Epithelial cell of esophagus (primary cell): Measurements from ENCODE around the gene IRAG1.

Experiments used
- DNase-seq: peaks from one replicate; pipeline ENCODE4 v3.0.0; 2010; ENCODE audit warnings: low read depth
- H3K4me3 ChIP-seq: 2 replicates; pipeline ENCODE4 v1.5.1; 2011; ENCODE audit warnings: mild to moderate bottlenecking, low read length, control low read depth
- TF ChIP-seq, protein P1 (sequence below): IDR thresholded peaks from 2 replicates; pipeline ENCODE4 v1.5.1; 2011; ENCODE audit warnings: low read depth, mild to moderate bottlenecking, low read length, control low read depth, inconsistent platforms; ENCODE audit not compliant: insufficient read depth; ENCODE audit errors: missing control alignments

The IRAG1 gene

GRCh38 chr11:10701982-10702381 is 8.4 kb upstream of the IRAG1 start:
- TF ChIP-seq, protein P1, sequence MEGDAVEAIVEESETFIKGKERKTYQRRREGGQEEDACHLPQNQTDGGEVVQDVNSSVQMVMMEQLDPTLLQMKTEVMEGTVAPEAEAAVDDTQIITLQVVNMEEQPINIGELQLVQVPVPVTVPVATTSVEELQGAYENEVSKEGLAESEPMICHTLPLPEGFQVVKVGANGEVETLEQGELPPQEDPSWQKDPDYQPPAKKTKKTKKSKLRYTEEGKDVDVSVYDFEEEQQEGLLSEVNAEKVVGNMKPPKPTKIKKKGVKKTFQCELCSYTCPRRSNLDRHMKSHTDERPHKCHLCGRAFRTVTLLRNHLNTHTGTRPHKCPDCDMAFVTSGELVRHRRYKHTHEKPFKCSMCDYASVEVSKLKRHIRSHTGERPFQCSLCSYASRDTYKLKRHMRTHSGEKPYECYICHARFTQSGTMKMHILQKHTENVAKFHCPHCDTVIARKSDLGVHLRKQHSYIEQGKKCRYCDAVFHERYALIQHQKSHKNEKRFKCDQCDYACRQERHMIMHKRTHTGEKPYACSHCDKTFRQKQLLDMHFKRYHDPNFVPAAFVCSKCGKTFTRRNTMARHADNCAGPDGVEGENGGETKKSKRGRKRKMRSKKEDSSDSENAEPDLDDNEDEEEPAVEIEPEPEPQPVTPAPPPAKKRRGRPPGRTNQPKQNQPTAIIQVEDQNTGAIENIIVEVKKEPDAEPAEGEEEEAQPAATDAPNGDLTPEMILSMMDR = no peak
- DNase-seq = peak; percentile 13
- H3K4me3 ChIP-seq = no peak overlapping the region

DNA sequence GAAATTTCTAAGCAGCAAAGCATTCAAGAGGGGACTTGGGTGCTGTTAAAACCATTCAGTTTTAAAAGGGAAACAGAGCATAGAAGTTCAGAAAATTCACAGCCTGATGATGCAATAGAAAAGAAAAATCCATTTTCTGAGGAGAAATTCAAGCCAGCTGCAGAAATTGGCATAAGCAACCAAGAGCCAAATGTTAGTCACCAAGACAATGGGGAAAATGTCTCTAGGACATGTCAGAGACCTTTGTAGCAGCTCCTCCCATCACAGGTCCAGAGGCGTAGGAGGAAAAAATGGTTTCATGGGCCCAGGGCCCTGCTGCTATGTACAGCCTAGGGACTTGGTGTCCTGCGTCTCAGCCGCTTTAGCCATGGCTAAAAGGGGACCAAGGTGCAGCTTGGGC is 5.5 kb upstream of the IRAG1 start:
- no peak for DNase-seq
- TF ChIP-seq, protein P1 = no peak
- no peak overlapping the region for H3K4me3 ChIP-seq

DNA sequence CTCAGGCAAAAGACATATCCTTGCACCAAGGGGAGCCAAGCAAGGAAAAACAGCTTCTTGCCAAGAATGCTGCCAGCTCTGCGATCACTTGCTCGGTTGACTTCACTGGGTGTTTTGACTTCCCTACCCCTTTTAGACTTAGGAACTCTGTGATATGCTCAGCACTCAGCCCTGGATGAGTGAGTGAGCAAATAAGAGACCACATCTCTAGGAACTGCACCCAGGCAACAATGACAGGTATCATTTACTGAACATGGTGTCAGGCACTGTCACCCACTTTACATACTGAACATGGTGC is 3.7 kb upstream of the IRAG1 start:
- TF ChIP-seq, protein P1 = no peak
- DNase-seq = no peak

GRCh38 chr11:10696468-10697322 is 3.1 kb upstream of the IRAG1 start:
- H3K4me3 ChIP-seq = no peak overlapping the region
- TF ChIP-seq, protein P1 = no peak
- DNase-seq = no peak

More for the DNA sequence above, 3.7 kb upstream of the IRAG1 start:
- no peak overlapping the region for H3K4me3 ChIP-seq

GRCh38 chr11:10695833-10696232 is 2.3 kb upstream of the IRAG1 start:
- no peak for DNase-seq
- TF ChIP-seq, protein P1 = no peak
- no peak overlapping the region for H3K4me3 ChIP-seq

GRCh38 chr11:10694486-10695239 is 1.1 kb upstream of the IRAG1 start:
- TF ChIP-seq, protein P1 = no peak
- no peak overlapping the region for H3K4me3 ChIP-seq
- DNase-seq = no peak
